GM23338 (cell line): Measurements from ENCODE around the gene CDK5RAP2.

Experiments
- CREB1 ChIP-seq: fragments of 250-450 bp; sonication (Bioruptor Pico); IDR thresholded peaks from 2 replicates; pipeline ENCODE4 v1.5.0; 2020; ENCODE audit warnings: low read depth, mild to moderate bottlenecking, moderate library complexity
- CTCF ChIP-seq, 2 experiments: fragments of 200-600 bp in 1 of 2; sonication (generic) in 1 of 2; conservative IDR thresholded peaks; 2 replicates each; pipeline versions ENCODE4 v1.5.1 to v1.6.1; 2016 to 2017; ENCODE audit warnings: antibody characterized with exemption in 2 of 2, low read depth in 2 of 2, mild to moderate bottlenecking in 2 of 2, moderate library complexity in 1 of 2
- EZH2 ChIP-seq: fragments of 200-600 bp; sonication (generic); IDR thresholded peaks from one replicate; pipeline ENCODE4 v1.8.0; 2017; ENCODE audit warnings: antibody characterized with exemption, mild to moderate bottlenecking, low read depth; ENCODE audit not compliant: unreplicated experiment
- EZH2phosphoT487 ChIP-seq: fragments of 200-600 bp; sonication (generic); IDR thresholded peaks from one replicate; pipeline ENCODE4 v1.8.1; 2018; ENCODE audit warnings: antibody characterized with exemption; ENCODE audit not compliant: unreplicated experiment
- JUNB ChIP-seq: IDR thresholded peaks from one replicate; pipeline ENCODE4 v1.6.1; 2016; ENCODE audit warnings: antibody characterized with exemption; ENCODE audit not compliant: unreplicated experiment
- NANOG ChIP-seq: IDR thresholded peaks from 2 replicates; pipeline ENCODE4 v1.6.1; 2016; ENCODE audit warnings: antibody characterized with exemption, borderline replicate concordance
- POLR2AphosphoS5 ChIP-seq: IDR thresholded peaks from 2 replicates; pipeline ENCODE4 v1.6.1; 2016; ENCODE audit warnings: antibody characterized with exemption, low read depth
- STAT1 ChIP-seq: IDR thresholded peaks from one replicate; pipeline ENCODE4 v1.6.1; 2016; ENCODE audit warnings: antibody characterized with exemption; ENCODE audit not compliant: unreplicated experiment
- ZNF114 ChIP-seq: fragments of 250-450 bp; sonication (Bioruptor Pico); IDR thresholded peaks from 2 replicates; pipeline ENCODE4 v1.5.0; 2020; ENCODE audit warnings: mild to moderate bottlenecking, moderate library complexity
- ZNF331 ChIP-seq: fragments of 250-450 bp; sonication (Bioruptor Pico); IDR thresholded peaks from 2 replicates; pipeline ENCODE4 v1.5.0; 2020; ENCODE audit warnings: low read depth, mild to moderate bottlenecking, moderate library complexity
- TF ChIP-seq, protein P1 (sequence below): IDR thresholded peaks from one replicate; pipeline ENCODE4 v1.6.1; 2018; ENCODE audit warnings: antibody characterized with exemption; ENCODE audit not compliant: unreplicated experiment
- TF ChIP-seq, protein P2 (sequence below): fragments of 250-450 bp; sonication (Bioruptor Pico); IDR thresholded peaks from 2 replicates; pipeline ENCODE4 v1.5.0; 2020; ENCODE audit warnings: mild to moderate bottlenecking, moderate library complexity

DNA sequence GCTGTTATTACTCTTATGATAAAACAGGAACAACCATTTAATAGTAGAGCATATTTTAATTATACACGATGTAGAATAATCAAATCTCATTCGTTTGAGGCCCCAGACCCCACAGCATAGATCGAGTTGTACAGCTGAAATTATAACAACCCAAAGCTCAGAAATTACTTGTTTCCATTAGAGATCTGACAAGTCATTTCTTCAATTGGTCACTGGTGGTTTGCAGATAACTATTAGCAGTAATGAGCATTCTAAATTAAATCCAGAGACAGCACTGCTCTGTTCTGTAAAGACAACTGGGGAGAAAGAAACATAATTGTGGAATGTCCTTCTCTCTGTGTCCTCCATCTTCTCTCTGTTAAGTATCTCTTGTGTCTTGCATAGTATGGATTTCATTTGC is 12.9 kb downstream of the CDK5RAP2 start:
- TF ChIP-seq CTCF (conservative IDR thresholded peaks at IDR 0.05; ENCODE audit: low read depth in 2 of 2) (no peak), POLR2AphosphoS5 (no peak), EZH2 (no peak), JUNB (no peak), EZH2phosphoT487 (no peak), CREB1 (CRISPR knock-in tag) (no peak), ZNF114 (no peak), STAT1 (no peak), NANOG (no peak), ZNF331 (CRISPR knock-in tag) (no peak)
- TF ChIP-seq, protein P1, sequence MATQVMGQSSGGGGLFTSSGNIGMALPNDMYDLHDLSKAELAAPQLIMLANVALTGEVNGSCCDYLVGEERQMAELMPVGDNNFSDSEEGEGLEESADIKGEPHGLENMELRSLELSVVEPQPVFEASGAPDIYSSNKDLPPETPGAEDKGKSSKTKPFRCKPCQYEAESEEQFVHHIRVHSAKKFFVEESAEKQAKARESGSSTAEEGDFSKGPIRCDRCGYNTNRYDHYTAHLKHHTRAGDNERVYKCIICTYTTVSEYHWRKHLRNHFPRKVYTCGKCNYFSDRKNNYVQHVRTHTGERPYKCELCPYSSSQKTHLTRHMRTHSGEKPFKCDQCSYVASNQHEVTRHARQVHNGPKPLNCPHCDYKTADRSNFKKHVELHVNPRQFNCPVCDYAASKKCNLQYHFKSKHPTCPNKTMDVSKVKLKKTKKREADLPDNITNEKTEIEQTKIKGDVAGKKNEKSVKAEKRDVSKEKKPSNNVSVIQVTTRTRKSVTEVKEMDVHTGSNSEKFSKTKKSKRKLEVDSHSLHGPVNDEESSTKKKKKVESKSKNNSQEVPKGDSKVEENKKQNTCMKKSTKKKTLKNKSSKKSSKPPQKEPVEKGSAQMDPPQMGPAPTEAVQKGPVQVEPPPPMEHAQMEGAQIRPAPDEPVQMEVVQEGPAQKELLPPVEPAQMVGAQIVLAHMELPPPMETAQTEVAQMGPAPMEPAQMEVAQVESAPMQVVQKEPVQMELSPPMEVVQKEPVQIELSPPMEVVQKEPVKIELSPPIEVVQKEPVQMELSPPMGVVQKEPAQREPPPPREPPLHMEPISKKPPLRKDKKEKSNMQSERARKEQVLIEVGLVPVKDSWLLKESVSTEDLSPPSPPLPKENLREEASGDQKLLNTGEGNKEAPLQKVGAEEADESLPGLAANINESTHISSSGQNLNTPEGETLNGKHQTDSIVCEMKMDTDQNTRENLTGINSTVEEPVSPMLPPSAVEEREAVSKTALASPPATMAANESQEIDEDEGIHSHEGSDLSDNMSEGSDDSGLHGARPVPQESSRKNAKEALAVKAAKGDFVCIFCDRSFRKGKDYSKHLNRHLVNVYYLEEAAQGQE: no peak
- TF ChIP-seq, protein P2, sequence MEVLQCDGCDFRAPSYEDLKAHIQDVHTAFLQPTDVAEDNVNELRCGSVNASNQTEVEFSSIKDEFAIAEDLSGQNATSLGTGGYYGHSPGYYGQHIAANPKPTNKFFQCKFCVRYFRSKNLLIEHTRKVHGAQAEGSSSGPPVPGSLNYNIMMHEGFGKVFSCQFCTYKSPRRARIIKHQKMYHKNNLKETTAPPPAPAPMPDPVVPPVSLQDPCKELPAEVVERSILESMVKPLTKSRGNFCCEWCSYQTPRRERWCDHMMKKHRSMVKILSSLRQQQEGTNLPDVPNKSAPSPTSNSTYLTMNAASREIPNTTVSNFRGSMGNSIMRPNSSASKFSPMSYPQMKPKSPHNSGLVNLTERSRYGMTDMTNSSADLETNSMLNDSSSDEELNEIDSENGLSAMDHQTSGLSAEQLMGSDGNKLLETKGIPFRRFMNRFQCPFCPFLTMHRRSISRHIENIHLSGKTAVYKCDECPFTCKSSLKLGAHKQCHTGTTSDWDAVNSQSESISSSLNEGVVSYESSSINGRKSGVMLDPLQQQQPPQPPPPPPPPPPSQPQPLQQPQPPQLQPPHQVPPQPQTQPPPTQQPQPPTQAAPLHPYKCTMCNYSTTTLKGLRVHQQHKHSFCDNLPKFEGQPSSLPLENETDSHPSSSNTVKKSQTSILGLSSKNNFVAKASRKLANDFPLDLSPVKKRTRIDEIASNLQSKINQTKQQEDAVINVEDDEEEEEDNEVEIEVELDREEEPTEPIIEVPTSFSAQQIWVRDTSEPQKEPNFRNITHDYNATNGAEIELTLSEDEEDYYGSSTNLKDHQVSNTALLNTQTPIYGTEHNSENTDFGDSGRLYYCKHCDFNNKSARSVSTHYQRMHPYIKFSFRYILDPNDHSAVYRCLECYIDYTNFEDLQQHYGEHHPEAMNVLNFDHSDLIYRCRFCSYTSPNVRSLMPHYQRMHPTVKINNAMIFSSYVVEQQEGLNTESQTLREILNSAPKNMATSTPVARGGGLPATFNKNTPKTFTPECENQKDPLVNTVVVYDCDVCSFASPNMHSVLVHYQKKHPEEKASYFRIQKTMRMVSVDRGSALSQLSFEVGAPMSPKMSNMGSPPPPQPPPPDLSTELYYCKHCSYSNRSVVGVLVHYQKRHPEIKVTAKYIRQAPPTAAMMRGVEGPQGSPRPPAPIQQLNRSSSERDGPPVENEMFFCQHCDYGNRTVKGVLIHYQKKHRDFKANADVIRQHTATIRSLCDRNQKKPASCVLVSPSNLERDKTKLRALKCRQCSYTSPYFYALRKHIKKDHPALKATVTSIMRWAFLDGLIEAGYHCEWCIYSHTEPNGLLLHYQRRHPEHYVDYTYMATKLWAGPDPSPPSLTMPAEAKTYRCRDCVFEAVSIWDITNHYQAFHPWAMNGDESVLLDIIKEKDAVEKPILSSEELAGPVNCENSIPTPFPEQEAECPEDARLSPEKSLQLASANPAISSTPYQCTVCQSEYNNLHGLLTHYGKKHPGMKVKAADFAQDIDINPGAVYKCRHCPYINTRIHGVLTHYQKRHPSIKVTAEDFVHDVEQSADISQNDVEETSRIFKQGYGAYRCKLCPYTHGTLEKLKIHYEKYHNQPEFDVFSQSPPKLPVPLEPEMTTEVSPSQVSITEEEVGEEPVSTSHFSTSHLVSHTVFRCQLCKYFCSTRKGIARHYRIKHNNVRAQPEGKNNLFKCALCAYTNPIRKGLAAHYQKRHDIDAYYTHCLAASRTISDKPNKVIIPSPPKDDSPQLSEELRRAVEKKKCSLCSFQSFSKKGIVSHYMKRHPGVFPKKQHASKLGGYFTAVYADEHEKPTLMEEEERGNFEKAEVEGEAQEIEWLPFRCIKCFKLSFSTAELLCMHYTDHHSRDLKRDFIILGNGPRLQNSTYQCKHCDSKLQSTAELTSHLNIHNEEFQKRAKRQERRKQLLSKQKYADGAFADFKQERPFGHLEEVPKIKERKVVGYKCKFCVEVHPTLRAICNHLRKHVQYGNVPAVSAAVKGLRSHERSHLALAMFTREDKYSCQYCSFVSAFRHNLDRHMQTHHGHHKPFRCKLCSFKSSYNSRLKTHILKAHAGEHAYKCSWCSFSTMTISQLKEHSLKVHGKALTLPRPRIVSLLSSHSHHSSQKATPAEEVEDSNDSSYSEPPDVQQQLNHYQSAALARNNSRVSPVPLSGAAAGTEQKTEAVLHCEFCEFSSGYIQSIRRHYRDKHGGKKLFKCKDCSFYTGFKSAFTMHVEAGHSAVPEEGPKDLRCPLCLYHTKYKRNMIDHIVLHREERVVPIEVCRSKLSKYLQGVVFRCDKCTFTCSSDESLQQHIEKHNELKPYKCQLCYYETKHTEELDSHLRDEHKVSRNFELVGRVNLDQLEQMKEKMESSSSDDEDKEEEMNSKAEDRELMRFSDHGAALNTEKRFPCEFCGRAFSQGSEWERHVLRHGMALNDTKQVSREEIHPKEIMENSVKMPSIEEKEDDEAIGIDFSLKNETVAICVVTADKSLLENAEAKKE (CRISPR knock-in tag): no peak
